Left ventricle myocardium inferior (tissue), 1 donor: ENCODE data around the gene ATP13A4. TPM values are rescaled to one million over a fixed set of nuclear protein-coding genes. Genes with fewer than 3 reads are reported as not detected.

ENCODE experiments used
- DNase-seq: peaks from one replicate; pipeline ENCODE4 v3.0.0-alpha.2; 2020
- H3K27ac ChIP-seq: fragments of 200-600 bp; replicated peaks from 2 replicates; pipeline ENCODE4 v1.8.0; 2021
- H3K27me3 ChIP-seq: fragments of 200-600 bp; 2 replicates; pipeline ENCODE4 v1.8.0; 2021; ENCODE audit warnings: low read depth
- H3K36me3 ChIP-seq: fragments of 200-600 bp; 2 replicates; pipeline ENCODE4 v1.8.0; 2021
- H3K4me1 ChIP-seq: fragments of 200-600 bp; 2 replicates; pipeline ENCODE4 v1.8.0; 2021
- H3K4me3 ChIP-seq: fragments of 200-600 bp; 2 replicates; pipeline ENCODE4 v1.8.0; 2021; ENCODE audit warnings: mild to moderate bottlenecking, moderate library complexity
- H3K9me3 ChIP-seq: fragments of 200-600 bp; replicated peaks from 2 replicates; pipeline ENCODE4 v1.8.0; 2021
- intact Hi-C: fragments of 100-400 bp; cut with micrococcal nuclease; formaldehyde crosslinking; loops from one replicate; pipeline ENCODE4 v1.11.0; 2022
- total RNA-seq: library from RNA; stranded (reverse); fragmentation: NEBNext Ultra II Directional; extraction: Animal tissue kit (Norgen Biotek cat#: 25700); gene quantifications from one replicate; pipeline ENCODE4 v1.2.1, GENCODE V29; 2021
- TF ChIP-seq, protein P1 (sequence below): fragments of 200-600 bp; IDR thresholded peaks from 2 replicates; pipeline ENCODE4 v1.8.0; 2021; ENCODE audit warnings: antibody characterized with exemption, mild to moderate bottlenecking, borderline replicate concordance
- donor health status: DM: no; HTN: yes; CAD: no; lungs with severe emphysema.

The ATP13A4 gene
- total RNA-seq, 1 donor from 2014 or later: 0.52 TPM

- Histone ChIP-seq H3K27me3 (peaks cover 3% of the 10 kb centered on the region), H3K9me3 (no peaks in the 10 kb centered on the region), H3K4me3 (no peak overlapping the region), H3K27ac (no peak overlapping the region), H3K36me3 (no peaks in the 10 kb centered on the region), H3K4me1 (no peaks in the 10 kb centered on the region)
- TF ChIP-seq, protein P1, sequence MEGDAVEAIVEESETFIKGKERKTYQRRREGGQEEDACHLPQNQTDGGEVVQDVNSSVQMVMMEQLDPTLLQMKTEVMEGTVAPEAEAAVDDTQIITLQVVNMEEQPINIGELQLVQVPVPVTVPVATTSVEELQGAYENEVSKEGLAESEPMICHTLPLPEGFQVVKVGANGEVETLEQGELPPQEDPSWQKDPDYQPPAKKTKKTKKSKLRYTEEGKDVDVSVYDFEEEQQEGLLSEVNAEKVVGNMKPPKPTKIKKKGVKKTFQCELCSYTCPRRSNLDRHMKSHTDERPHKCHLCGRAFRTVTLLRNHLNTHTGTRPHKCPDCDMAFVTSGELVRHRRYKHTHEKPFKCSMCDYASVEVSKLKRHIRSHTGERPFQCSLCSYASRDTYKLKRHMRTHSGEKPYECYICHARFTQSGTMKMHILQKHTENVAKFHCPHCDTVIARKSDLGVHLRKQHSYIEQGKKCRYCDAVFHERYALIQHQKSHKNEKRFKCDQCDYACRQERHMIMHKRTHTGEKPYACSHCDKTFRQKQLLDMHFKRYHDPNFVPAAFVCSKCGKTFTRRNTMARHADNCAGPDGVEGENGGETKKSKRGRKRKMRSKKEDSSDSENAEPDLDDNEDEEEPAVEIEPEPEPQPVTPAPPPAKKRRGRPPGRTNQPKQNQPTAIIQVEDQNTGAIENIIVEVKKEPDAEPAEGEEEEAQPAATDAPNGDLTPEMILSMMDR: no peak
- intact Hi-C loops: no loop called here
- no peak for DNase-seq
Observed at GRCh38 chr3:193506921-193507320, 47.8 kb downstream of the ATP13A4 start.

DNA sequence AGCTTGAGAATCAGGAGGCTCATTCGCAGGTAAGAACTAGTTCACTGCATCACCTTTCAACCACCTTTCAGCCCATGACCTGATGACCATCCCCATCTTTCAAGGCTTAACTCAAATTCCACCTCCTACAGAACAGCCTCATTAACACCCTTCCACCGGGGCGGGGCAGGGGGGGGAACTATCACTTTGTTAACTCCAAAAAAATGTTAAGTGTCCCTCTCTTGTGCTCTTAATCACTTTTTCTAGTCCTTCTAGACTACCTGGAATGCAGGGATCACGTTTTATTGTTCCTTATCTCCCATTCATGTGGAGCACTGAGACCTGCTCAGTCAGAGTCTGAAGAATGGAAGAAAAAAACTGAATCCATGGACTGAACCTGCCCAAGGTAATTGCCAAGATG, 51.8 kb downstream of the ATP13A4 start:
- TF ChIP-seq, protein P1: no peak
- DNase-seq: no peak
- no peaks in the 10 kb centered on the region for H3K9me3 ChIP-seq
- no peaks in the 10 kb centered on the region for H3K36me3 ChIP-seq
- intact Hi-C loops: no loop called here
- H3K27me3 ChIP-seq: peaks cover 6% of the 10 kb centered on the region
- peaks cover 3% of the 10 kb centered on the region for H3K4me1 ChIP-seq
- no peak overlapping the region for H3K4me3 ChIP-seq
- H3K27ac ChIP-seq: no peak overlapping the region

DNA sequence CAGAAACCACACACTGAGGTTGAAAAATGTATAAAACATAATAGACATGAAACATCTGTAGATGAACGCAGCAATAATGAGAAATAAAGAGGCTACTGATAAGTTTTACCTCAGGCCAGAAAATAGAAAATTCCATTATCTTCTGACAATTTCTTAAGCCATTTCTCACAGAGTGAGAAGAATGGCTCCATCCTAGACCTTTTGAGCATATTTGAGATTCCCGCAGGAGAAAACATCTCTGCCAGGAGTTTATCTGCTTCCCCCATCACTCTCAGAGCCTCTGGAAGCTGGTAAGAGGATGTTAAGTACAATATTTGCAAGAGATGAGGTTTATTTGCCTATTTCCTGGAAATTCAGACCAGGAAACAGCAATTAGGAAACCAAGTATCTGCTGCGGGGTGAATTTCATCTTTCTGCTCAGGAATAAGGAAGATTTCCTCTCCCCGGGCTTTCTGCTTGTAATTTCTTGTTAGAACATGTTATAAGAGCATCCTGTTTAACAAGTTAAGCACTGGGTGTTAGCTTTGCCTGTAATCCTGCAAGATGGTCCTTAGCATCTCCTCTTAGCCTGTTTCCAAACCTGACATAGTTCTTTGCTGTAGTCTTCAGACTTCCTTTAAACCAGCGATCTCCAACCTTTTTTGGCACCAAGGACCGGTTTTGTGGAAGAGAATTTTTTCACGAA, 54.8 kb downstream of the ATP13A4 start:
- Histone ChIP-seq H3K4me3 (no peak overlapping the region), H3K36me3 (no peaks in the 10 kb centered on the region), H3K27ac (no peak overlapping the region), H3K27me3 (peaks cover 6% of the 10 kb centered on the region), H3K4me1 (peaks cover 3% of the 10 kb centered on the region), H3K9me3 (no peaks in the 10 kb centered on the region)
- DNase-seq: no peak
- intact Hi-C loops: no loop called here
- TF ChIP-seq, protein P1: no peak

DNA sequence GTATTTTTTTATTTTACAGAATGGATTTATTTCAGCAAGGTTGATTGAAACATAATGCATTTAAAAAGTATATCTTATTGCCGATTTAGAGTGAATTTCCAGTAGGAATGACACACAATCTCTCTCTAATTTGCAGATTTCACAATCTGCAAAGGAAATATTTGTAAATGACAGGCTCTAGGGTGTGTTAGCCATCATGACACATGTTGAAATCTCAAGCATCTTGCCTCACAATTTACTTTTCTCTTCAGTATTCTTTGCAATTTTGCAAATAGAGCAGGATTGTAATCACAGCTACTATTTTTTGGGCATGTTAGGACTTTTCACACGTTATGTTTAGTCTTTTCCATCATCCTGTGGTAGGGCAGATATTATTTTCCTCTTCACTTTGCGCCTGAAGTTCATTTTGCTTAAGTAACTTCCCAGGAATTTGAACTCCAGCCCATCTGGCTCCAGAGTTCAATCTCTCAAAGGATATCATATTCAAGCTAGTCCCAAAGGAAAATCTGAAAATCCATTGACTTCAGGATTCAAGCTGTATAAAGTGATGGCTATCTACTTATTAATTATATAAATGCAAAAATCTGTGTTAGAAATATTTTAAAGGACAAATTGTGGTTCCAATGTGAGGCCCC, 55.4 kb downstream of the ATP13A4 start:
- H3K4me1 ChIP-seq: peaks cover 3% of the 10 kb centered on the region
- H3K9me3 ChIP-seq: no peaks in the 10 kb centered on the region
- no peak overlapping the region for H3K27ac ChIP-seq
- DNase-seq: no peak
- TF ChIP-seq, protein P1: no peak
- H3K4me3 ChIP-seq: no peak overlapping the region
- peaks cover 6% of the 10 kb centered on the region for H3K27me3 ChIP-seq
- intact Hi-C loops: no loop called here
- H3K36me3 ChIP-seq: no peaks in the 10 kb centered on the region

GRCh38 chr3:193498215-193498614, 56.5 kb downstream of the ATP13A4 start:
- Histone ChIP-seq H3K27me3 (peaks cover 6% of the 10 kb centered on the region), H3K36me3 (no peaks in the 10 kb centered on the region), H3K27ac (no peak overlapping the region), H3K9me3 (no peaks in the 10 kb centered on the region), H3K4me1 (peaks cover 3% of the 10 kb centered on the region), H3K4me3 (no peak overlapping the region)
- TF ChIP-seq, protein P1: no peak
- intact Hi-C loops: no loop called here
- no peak for DNase-seq
